ENCODE data around the gene SPECC1. TPM values are rescaled to one million over a fixed set of nuclear protein-coding genes. Genes with fewer than 3 reads are reported as not detected.

SPECC1 gene
- total RNA-seq, 1 donor from 2014 or later: 83.0 TPM

DNA sequence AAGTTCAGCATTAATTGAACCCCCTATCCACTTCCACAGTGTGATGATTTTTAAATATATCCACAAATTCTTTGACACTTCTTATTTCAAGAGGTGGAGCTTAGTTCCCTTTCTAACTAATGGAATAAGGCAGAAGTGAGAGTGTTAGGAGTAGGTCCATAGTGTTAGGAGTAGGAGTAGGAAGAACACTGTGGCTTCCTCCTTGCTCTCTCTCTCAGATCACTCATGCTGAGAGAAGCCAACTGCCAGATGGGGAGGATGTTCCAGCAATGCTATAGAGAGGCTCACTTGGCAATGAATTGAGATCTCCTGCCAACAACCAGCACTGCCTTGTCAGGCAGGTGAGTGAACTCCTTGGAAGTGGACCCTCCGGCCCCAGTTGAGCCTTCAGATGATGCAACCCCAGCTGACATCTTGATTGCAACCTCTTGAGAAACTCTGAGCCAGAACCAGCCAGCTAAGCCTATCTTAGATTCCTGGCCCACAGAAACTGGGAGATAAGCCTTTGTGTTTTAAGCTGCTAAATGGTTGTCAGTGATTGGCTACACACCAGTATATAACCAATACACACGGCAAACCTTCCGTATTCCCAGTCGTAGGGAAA, 44.3 kb downstream of the SPECC1 start:
- Histone ChIP-seq H2AFZ (ENCODE audit: low read depth, low read length) (no peak overlapping the region), H3K4me3 (ENCODE audit: insufficient read depth, low read depth, low read length) (no peak overlapping the region), H3K9me3 (ENCODE audit: insufficient read depth, low read depth, low read length) (no peaks in the 10 kb centered on the region), H3K36me3 (ENCODE audit: insufficient read depth, low read length) (no peaks in the 10 kb centered on the region), H3K27ac (ENCODE audit: low read depth, low read length) (no peak overlapping the region), H3K4me1 (ENCODE audit: insufficient read depth, low read length) (no peaks in the 10 kb centered on the region), H3K79me2 (ENCODE audit: insufficient read depth, low read length) (no peaks in the 10 kb centered on the region), H3K4me2 (ENCODE audit: low read length) (no peak overlapping the region), H3K9ac (ENCODE audit: low read length) (no peak overlapping the region), H3K27me3 (ENCODE audit: insufficient read depth, low read length) (no peaks in the 10 kb centered on the region), H4K20me1 (ENCODE audit: insufficient read depth, low read length) (no peaks in the 10 kb centered on the region)
- Mint-ChIP-seq H3K36me3 (ENCODE audit: low read depth, unreplicated experiment) (no peaks in the 10 kb centered on the region), H3K4me3 (ENCODE audit: unreplicated experiment) (no peak overlapping the region), H3K9me3 (ENCODE audit: unreplicated experiment) (no peaks in the 10 kb centered on the region), H3K27ac (ENCODE audit: unreplicated experiment) (no peak overlapping the region), H3K27me3 (ENCODE audit: low read depth, unreplicated experiment) (peaks cover 3% of the 10 kb centered on the region), H3K4me1 (ENCODE audit: low read depth, unreplicated experiment) (no peaks in the 10 kb centered on the region)
- no peak for FAIRE-seq
- no peak for DNase-seq (ENCODE audit: low read depth)
- TF ChIP-seq, protein P1, sequence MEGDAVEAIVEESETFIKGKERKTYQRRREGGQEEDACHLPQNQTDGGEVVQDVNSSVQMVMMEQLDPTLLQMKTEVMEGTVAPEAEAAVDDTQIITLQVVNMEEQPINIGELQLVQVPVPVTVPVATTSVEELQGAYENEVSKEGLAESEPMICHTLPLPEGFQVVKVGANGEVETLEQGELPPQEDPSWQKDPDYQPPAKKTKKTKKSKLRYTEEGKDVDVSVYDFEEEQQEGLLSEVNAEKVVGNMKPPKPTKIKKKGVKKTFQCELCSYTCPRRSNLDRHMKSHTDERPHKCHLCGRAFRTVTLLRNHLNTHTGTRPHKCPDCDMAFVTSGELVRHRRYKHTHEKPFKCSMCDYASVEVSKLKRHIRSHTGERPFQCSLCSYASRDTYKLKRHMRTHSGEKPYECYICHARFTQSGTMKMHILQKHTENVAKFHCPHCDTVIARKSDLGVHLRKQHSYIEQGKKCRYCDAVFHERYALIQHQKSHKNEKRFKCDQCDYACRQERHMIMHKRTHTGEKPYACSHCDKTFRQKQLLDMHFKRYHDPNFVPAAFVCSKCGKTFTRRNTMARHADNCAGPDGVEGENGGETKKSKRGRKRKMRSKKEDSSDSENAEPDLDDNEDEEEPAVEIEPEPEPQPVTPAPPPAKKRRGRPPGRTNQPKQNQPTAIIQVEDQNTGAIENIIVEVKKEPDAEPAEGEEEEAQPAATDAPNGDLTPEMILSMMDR (IDR thresholded peaks at IDR 0.05; ENCODE audit: insufficient read depth, low read depth, low read length): no peak
- TF ChIP-seq EZH2 (IDR thresholded peaks at IDR 0.05; ENCODE audit: insufficient read depth, low read length): no peak

DNA sequence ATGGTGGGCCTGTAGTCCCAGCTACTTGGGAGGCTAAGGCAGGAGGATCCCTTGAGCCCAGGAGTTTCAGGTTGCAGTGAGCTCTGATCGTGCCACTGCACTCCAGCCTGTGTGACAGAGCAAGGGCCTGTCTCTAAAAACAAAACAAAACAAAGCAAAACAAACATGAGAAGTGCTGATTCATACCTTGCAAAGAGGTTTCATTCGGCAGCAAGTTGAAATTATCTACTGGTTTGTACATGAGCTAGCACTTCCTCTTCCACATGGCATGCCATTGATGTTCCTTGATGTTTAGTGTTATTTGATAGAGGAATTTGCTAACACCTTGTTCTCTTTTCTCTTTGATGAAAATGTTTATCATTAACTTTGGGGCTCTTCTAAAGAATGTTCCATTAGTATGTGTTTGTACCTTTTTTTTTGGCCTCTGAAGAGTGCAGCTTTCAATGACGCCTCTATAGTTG, 50.6 kb downstream of the SPECC1 start:
- H3K9me3 ChIP-seq (ENCODE audit: insufficient read depth, low read depth, low read length): no peaks in the 10 kb centered on the region
- FAIRE-seq: no peak
- no peak overlapping the region for H3K4me2 ChIP-seq (ENCODE audit: low read length)
- TF ChIP-seq EZH2 (IDR thresholded peaks at IDR 0.05; ENCODE audit: insufficient read depth, low read length): no peak
- TF ChIP-seq, protein P1 (IDR thresholded peaks at IDR 0.05; ENCODE audit: insufficient read depth, low read depth, low read length): no peak
- H3K36me3 Mint-ChIP-seq (ENCODE audit: low read depth, unreplicated experiment): no peaks in the 10 kb centered on the region
- no peaks in the 10 kb centered on the region for H3K27me3 ChIP-seq (ENCODE audit: insufficient read depth, low read length)
- no peaks in the 10 kb centered on the region for H3K79me2 ChIP-seq (ENCODE audit: insufficient read depth, low read length)
- no peak overlapping the region for H3K4me3 Mint-ChIP-seq (ENCODE audit: unreplicated experiment)
- no peaks in the 10 kb centered on the region for H4K20me1 ChIP-seq (ENCODE audit: insufficient read depth, low read length)
- H3K27ac Mint-ChIP-seq (ENCODE audit: unreplicated experiment): no peak overlapping the region
- no peak for DNase-seq (ENCODE audit: low read depth)
- H3K36me3 ChIP-seq (ENCODE audit: insufficient read depth, low read length): no peaks in the 10 kb centered on the region
- no peaks in the 10 kb centered on the region for H3K9me3 Mint-ChIP-seq (ENCODE audit: unreplicated experiment)
- no peaks in the 10 kb centered on the region for H3K27me3 Mint-ChIP-seq (ENCODE audit: low read depth, unreplicated experiment)
- H3K4me3 ChIP-seq (ENCODE audit: insufficient read depth, low read depth, low read length): no peak overlapping the region
- peaks cover 15% of the 10 kb centered on the region for H3K4me1 ChIP-seq (ENCODE audit: insufficient read depth, low read length)
- peaks cover 13% of the 10 kb centered on the region for H3K4me1 Mint-ChIP-seq (ENCODE audit: low read depth, unreplicated experiment)
- H2AFZ ChIP-seq (ENCODE audit: low read depth, low read length): no peak overlapping the region
- no peak overlapping the region for H3K27ac ChIP-seq (ENCODE audit: low read depth, low read length)
- H3K9ac ChIP-seq (ENCODE audit: low read length): no peak overlapping the region

All from astrocyte (in vitro differentiated cells and primary cell).